H1 (cell line): Measurements from ENCODE around the gene EXD3. TPM values are rescaled to one million over a fixed set of nuclear protein-coding genes. Genes with fewer than 3 reads are reported as not detected.

ENCODE experiments used
- CTCF ChIA-PET: fragments of 300-600 bp; sonication (Branson Sonifier 250); formaldehyde crosslinking; loops from one replicate; lab custom pipeline; 2021; ENCODE audit not compliant: partially characterized antibody; lab: Charles Lee
- POLR2A ChIA-PET: fragments of 300-600 bp; sonication (Branson Sonifier 250); formaldehyde crosslinking; loops from one replicate; lab custom pipeline; 2021; ENCODE audit warnings: inconsistent platforms; ENCODE audit not compliant: partially characterized antibody; lab: Charles Lee
- DNase-seq, 2 experiments: peaks; one replicate each; pipeline versions ENCODE4 v3.0.0 to v3.0.0-alpha.2; 2010 to 2022; ENCODE audit warnings: low spot score in 2 of 2, low read depth in 1 of 2, mixed read lengths in 1 of 2
- FAIRE-seq: peaks from 2 replicates; lab custom pipeline; 2011; peaks lifted over from hg19 to GRCh38; lab: Jason Lieb, UNC
- H2AFZ ChIP-seq: 2 replicates; pipeline ENCODE4 v1.8.1; 2012; ENCODE audit warnings: low read length, inconsistent platforms
- H2AK5ac ChIP-seq: 2 replicates; pipeline ENCODE4 v1.6.1; 2013; ENCODE audit warnings: low read depth, low read length
- H2BK120ac ChIP-seq: replicated peaks from 2 replicates; pipeline ENCODE3; 2013; ENCODE audit warnings: low read depth, low read length, inconsistent platforms
- H2BK12ac ChIP-seq: 2 replicates; pipeline ENCODE4 v1.6.1; 2013; ENCODE audit warnings: low read depth, low read length
- H2BK15ac ChIP-seq: 2 replicates; pipeline ENCODE4 v1.6.1; 2013; ENCODE audit warnings: low read length
- H2BK20ac ChIP-seq: 2 replicates; pipeline ENCODE4 v1.6.1; 2013; ENCODE audit warnings: low read length
- H2BK5ac ChIP-seq: 2 replicates; pipeline ENCODE4 v1.6.1; 2013; ENCODE audit warnings: low read depth, low read length
- H3K14ac ChIP-seq: 2 replicates; pipeline ENCODE4 v1.6.1; 2013; ENCODE audit warnings: inconsistent platforms; ENCODE audit not compliant: insufficient read length
- H3K18ac ChIP-seq: 2 replicates; pipeline ENCODE4 v1.6.1; 2013; ENCODE audit warnings: low read length; ENCODE audit errors: extremely low read depth
- H3K23ac ChIP-seq: 2 replicates; pipeline ENCODE4 v1.6.1; 2013; ENCODE audit warnings: inconsistent platforms; ENCODE audit not compliant: insufficient read length
- H3K23me2 ChIP-seq: 2 replicates; pipeline ENCODE4 v1.6.1; 2013; ENCODE audit warnings: low read depth, low read length
- H3K27ac ChIP-seq: 2 replicates; pipeline ENCODE4 v1.6.1; 2011; ENCODE audit warnings: low read depth, low read length, inconsistent platforms
- H3K27me3 ChIP-seq, 4 experiments: replicated peaks in 1 of 4; 1 replicate in 1 of 4; 2 replicates in 3 of 4; pipeline versions ENCODE4 v1.6.1 to v1.8.1; 2011 to 2013; ENCODE audit warnings: low read length in 3 of 4, mild to moderate bottlenecking in 3 of 4, inconsistent platforms in 2 of 4, mixed read lengths in 2 of 4, moderate library complexity in 1 of 4; ENCODE audit not compliant: control insufficient read depth in 3 of 4, insufficient read depth in 3 of 4; ENCODE audit errors: extremely low read depth in 1 of 4
- H3K36me3 ChIP-seq, 4 experiments: 2 replicates each; pipeline versions ENCODE4 v1.6.1 to v1.8.1; 2011 to 2013; ENCODE audit warnings: mild to moderate bottlenecking in 4 of 4, low read length in 3 of 4, moderate library complexity in 2 of 4, control low read depth in 1 of 4, inconsistent platforms in 1 of 4; ENCODE audit not compliant: insufficient read depth in 4 of 4, control insufficient read depth in 2 of 4
- H3K4ac ChIP-seq: replicated peaks from 2 replicates; pipeline ENCODE3; 2013; ENCODE audit warnings: low read length, low read depth, mixed read lengths, inconsistent platforms; ENCODE audit not compliant: insufficient read length
- H3K4me1 ChIP-seq, 4 experiments: replicated peaks in 1 of 4; 1 replicate in 1 of 4; 2 replicates in 3 of 4; pipeline versions ENCODE4 v1.6.1 to v1.8.1; 2011 to 2013; ENCODE audit warnings: low read length in 3 of 4, inconsistent platforms in 2 of 4, mixed read lengths in 1 of 4; ENCODE audit not compliant: insufficient read depth in 4 of 4, control insufficient read depth in 3 of 4
- H3K4me2 ChIP-seq, 2 experiments: 2 replicates each; pipeline versions ENCODE4 v1.6.1 to v1.8.1; 2011 to 2013; ENCODE audit warnings: low read depth in 2 of 2, low read length in 2 of 2, control low read depth in 1 of 2, inconsistent platforms in 1 of 2, mild to moderate bottlenecking in 1 of 2; ENCODE audit not compliant: insufficient read depth in 1 of 2
- H3K4me3 ChIP-seq, 4 experiments: fragments of 200-600, 300-600 bp in 1 of 4; sonication (generic), shearing (Covaris generic), sonication (Bioruptor Twin) in 1 of 4; 2 replicates each; pipeline versions ENCODE4 v1.5.1 to v1.8.1; 2011 to 2016; ENCODE audit warnings: low read length in 4 of 4, low read depth in 3 of 4, control low read depth in 2 of 4, inconsistent platforms in 2 of 4, mild to moderate bottlenecking in 2 of 4, mixed read lengths in 1 of 4, moderate library complexity in 1 of 4; ENCODE audit not compliant: insufficient read depth in 2 of 4; ENCODE audit errors: extremely low read depth in 1 of 4
- H3K56ac ChIP-seq: replicated peaks from 2 replicates; pipeline ENCODE3; 2013; ENCODE audit warnings: low read depth, mild to moderate bottlenecking, mixed read lengths, low read length, inconsistent platforms; ENCODE audit not compliant: insufficient read length
- H3K79me1 ChIP-seq: 2 replicates; pipeline ENCODE4 v1.6.1; 2013; ENCODE audit warnings: low read depth, low read length, control low read depth
- H3K79me2 ChIP-seq, 2 experiments: 2 replicates each; pipeline versions ENCODE4 v1.6.1 to v1.8.1; 2012 to 2013; ENCODE audit warnings: low read length in 2 of 2, mild to moderate bottlenecking in 2 of 2, inconsistent platforms in 1 of 2; ENCODE audit not compliant: insufficient read depth in 2 of 2, control insufficient read depth in 1 of 2
- H3K9ac ChIP-seq, 4 experiments: replicated peaks in 1 of 4; 1 replicate in 1 of 4; 2 replicates in 3 of 4; pipeline versions ENCODE4 v1.6.1 to v1.8.1; 2011 to 2013; ENCODE audit warnings: low read depth in 3 of 4, low read length in 3 of 4, control low read depth in 2 of 4, mild to moderate bottlenecking in 2 of 4, moderate library complexity in 2 of 4, inconsistent platforms in 1 of 4; ENCODE audit errors: extremely low read depth in 1 of 4
- H3K9me3 ChIP-seq, 2 experiments: 2 replicates each; pipeline versions ENCODE4 v1.6.1 to v1.8.1; 2012 to 2013; ENCODE audit warnings: mild to moderate bottlenecking in 2 of 2, moderate library complexity in 2 of 2, control low read depth in 1 of 2, inconsistent platforms in 1 of 2, low read depth in 1 of 2, low read length in 1 of 2, mixed read lengths in 1 of 2; ENCODE audit not compliant: insufficient read depth in 2 of 2
- H4K20me1 ChIP-seq, 2 experiments: replicated peaks in 1 of 2; 2 replicates each; pipeline versions ENCODE3 to v1.8.1; 2011 to 2013; ENCODE audit warnings: inconsistent platforms in 2 of 2, low read length in 2 of 2, mild to moderate bottlenecking in 1 of 2; ENCODE audit not compliant: insufficient read depth in 2 of 2, control insufficient read depth in 1 of 2
- H4K5ac ChIP-seq: 2 replicates; pipeline ENCODE4 v1.6.1; 2013; ENCODE audit warnings: low read length, low read depth, mixed read lengths, inconsistent platforms; ENCODE audit not compliant: insufficient read length
- H4K8ac ChIP-seq: 2 replicates; pipeline ENCODE4 v1.8.0; 2013; ENCODE audit warnings: mild to moderate bottlenecking, moderate library complexity, low read length, inconsistent platforms; ENCODE audit not compliant: insufficient read depth; ENCODE audit errors: extremely low read depth
- H4K91ac ChIP-seq: replicated peaks from 2 replicates; pipeline ENCODE3; 2013; ENCODE audit warnings: low read length, mixed read lengths, inconsistent platforms; ENCODE audit not compliant: insufficient read length
- BCL11A ChIP-seq, 2 experiments: IDR thresholded peaks; one replicate each; pipeline ENCODE4 v1.6.1; 2011; ENCODE audit warnings: low read depth in 2 of 2, low read length in 2 of 2, mild to moderate bottlenecking in 2 of 2
- CBX5 ChIP-seq: fragments of 300-800, 300-1000 bp; sonication (generic); IDR thresholded peaks from 2 replicates; pipeline ENCODE4 v1.7.1; 2016; ENCODE audit warnings: antibody characterized with exemption, low read length, low read depth
- CEBPB ChIP-seq: IDR thresholded peaks from 2 replicates; pipeline ENCODE4 v1.6.1; 2012; ENCODE audit warnings: low read depth, low read length
- EP300 ChIP-seq, 2 experiments: IDR thresholded peaks; 1 replicate in 1 of 2; 2 replicates in 1 of 2; pipeline ENCODE4 v1.6.1; 2011 to 2012; ENCODE audit warnings: low read depth in 2 of 2, low read length in 2 of 2, mild to moderate bottlenecking in 2 of 2, borderline replicate concordance in 1 of 2, inconsistent platforms in 1 of 2, moderate library complexity in 1 of 2
- HDAC6 ChIP-seq: IDR thresholded peaks from one replicate; pipeline ENCODE4 v1.7.1; 2012; ENCODE audit warnings: low read depth, mild to moderate bottlenecking, inconsistent platforms, low read length, moderate library complexity
- KDM4A ChIP-seq: IDR thresholded peaks from one replicate; pipeline ENCODE4 v1.7.1; 2012; ENCODE audit warnings: low read depth, mild to moderate bottlenecking, moderate library complexity, low read length, inconsistent platforms; ENCODE audit not compliant: severe bottlenecking
- MAFK ChIP-seq: IDR thresholded peaks from 2 replicates; pipeline ENCODE4 v1.6.1; 2012; ENCODE audit warnings: low read depth, mild to moderate bottlenecking, improper control_type of control experiment, low read length
- PHF8 ChIP-seq: fragments of 200-600 bp; sonication (generic); conservative IDR thresholded peaks from 2 replicates; pipeline ENCODE4 v1.7.1; 2012; ENCODE audit warnings: low read depth, mild to moderate bottlenecking, inconsistent platforms, low read length, moderate library complexity
- RFX5 ChIP-seq: IDR thresholded peaks from 2 replicates; pipeline ENCODE4 v1.6.1; 2011; ENCODE audit warnings: low read depth, low read length, improper control_type of control experiment, borderline replicate concordance
- SRF ChIP-seq: IDR thresholded peaks from 2 replicates; pipeline ENCODE4 v1.6.1; 2011; ENCODE audit warnings: mild to moderate bottlenecking, low read depth, low read length, moderate library complexity
- YY1 ChIP-seq: IDR thresholded peaks from 2 replicates; pipeline ENCODE4 v1.6.1; 2011; ENCODE audit warnings: low read depth, mild to moderate bottlenecking, low read length
- WGBS, 2 experiments: shearing (Covaris generic) in 1 of 2; methylation state at CpG; one replicate each; pipeline versions ENCODE4 v1.1.6 to v1.1.7; 2013 to 2015; ENCODE audit warnings: low lambda C conversion rate in 2 of 2, mixed read lengths in 2 of 2, inconsistent platforms in 1 of 2, low coverage in 1 of 2, missing lambda C conversion rate in 1 of 2; ENCODE audit not compliant: insufficient replicate concordance in 2 of 2, insufficient coverage in 1 of 2, insufficient read length in 1 of 2; ENCODE audit errors: extremely low coverage in 1 of 2, missing lambda C conversion rate in 1 of 2; 5-methylcytosine and 5-hydroxymethylcytosine counted together
- polyA plus RNA-seq, 7 experiments: library from polyadenylated mRNA; depleted of rRNA in 3 of 7; stranded (reverse) in 5 of 7; unstranded in 2 of 7; fragments of >200 nt in 5 of 7; fragments of 200-250 nt in 2 of 7; gene quantifications; 1 replicate in 5 of 7; 2 replicates in 1 of 7; 4 replicates in 1 of 7; pipeline versions ENCODE4 v1.2.1 to v1.2.3, GENCODE V29; 2011 to 2013; ENCODE audit warnings: missing spikeins in 2 of 7, mixed read lengths in 2 of 7
- total RNA-seq: library from RNA; stranded (reverse); fragmentation: NEBNext Ultra II Directional; extraction: Animal tissue kit (Norgen Biotek cat#: 25700); gene quantifications from 2 replicates; pipeline ENCODE4 v1.2.1, GENCODE V29; 2021
- TF ChIP-seq, protein P1 (sequence below): IDR thresholded peaks from 2 replicates; pipeline ENCODE4 v1.6.1; 2012; ENCODE audit warnings: inconsistent platforms
- TF ChIP-seq, protein P2 (sequence below): IDR thresholded peaks from 2 replicates; pipeline ENCODE4 v1.6.1; 2011; ENCODE audit warnings: low read length, improper control_type of control experiment

EXD3 gene
- total and polyA plus RNA-seq, 2 of the 8 experiments (the other 6 are each of a cell fraction or from before 2014, with no cell fraction given) = 7.2 to 9.4 TPM

DNA sequence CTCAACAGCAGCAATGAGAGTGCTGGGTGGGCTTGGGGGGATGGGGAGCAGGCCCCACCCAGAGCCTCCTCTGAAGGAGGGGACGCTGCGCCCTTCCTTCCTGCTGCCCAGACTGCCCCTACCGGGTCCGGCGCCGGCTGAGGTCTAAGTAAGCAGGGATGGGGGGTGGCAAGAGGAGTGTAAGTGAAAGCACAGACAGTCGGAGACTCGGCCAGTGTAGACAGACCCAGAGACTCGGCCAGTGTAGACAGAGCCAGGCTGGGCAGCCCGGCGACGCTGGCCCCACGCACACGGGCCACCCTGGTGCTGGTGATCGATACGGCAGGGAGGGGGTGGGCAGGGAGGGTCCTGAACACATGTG lies 25.6 kb upstream of the EXD3 start:
- no peaks in the 10 kb centered on the region for H3K79me1 ChIP-seq
- H3K14ac ChIP-seq = no peak overlapping the region
- H2BK12ac ChIP-seq = no peak overlapping the region
- ChIA-PET POLR2A (no interaction called here), CTCF (interaction anchor here (1.1 kb wide), 1 partner anchor 12 kb away, joined by 3 read pairs; no protein-coding TSS in a partner anchor)
- H2BK20ac ChIP-seq = no peak overlapping the region
- H3K4me2 ChIP-seq = no peak overlapping the region
- H4K20me1 ChIP-seq = peaks cover 0 to 6% of the 10 kb centered on the region in 2 experiments
- H3K9ac ChIP-seq = no peak overlapping the region
- no peak overlapping the region for H4K8ac ChIP-seq
- no peaks in the 10 kb centered on the region for H3K79me2 ChIP-seq
- H3K27ac ChIP-seq = no peak overlapping the region
- H3K18ac ChIP-seq = no peak overlapping the region
- no peak overlapping the region for H2BK120ac ChIP-seq
- DNase-seq (no peak), FAIRE-seq (no peak)
- no peak overlapping the region for H4K91ac ChIP-seq
- H3K23ac ChIP-seq = no peak overlapping the region
- H3K27me3 ChIP-seq = no peaks in the 10 kb centered on the region; a peak in 1 of 7 replicates
- H3K56ac ChIP-seq = no peak overlapping the region
- peaks cover 0 to 9% (median 3%) of the 10 kb centered on the region in 4 experiments; a peak in 3 of 8 replicates for H3K36me3 ChIP-seq
- peaks cover 0 to 6% (median 3%) of the 10 kb centered on the region in 4 experiments; a peak in 5 of 7 replicates for H3K4me1 ChIP-seq
- WGBS, 2 experiments = 95% methylated on average over 11 of the region's 16 CpGs; no CpG with 5 or more reads in 1 of the 2 experiments
- no peak overlapping the region for H3K4me3 ChIP-seq
- H2BK5ac ChIP-seq = no peak overlapping the region
- H4K5ac ChIP-seq = no peak overlapping the region
- H3K4ac ChIP-seq = no peak overlapping the region
- no peak overlapping the region for H2AK5ac ChIP-seq
- no peaks in the 10 kb centered on the region for H3K9me3 ChIP-seq
- peaks cover 2% of the 10 kb centered on the region; the same call in 1 of the 2 replicates for H3K23me2 ChIP-seq
- H2AFZ ChIP-seq = no peak overlapping the region
- H2BK15ac ChIP-seq = no peak overlapping the region
- TF ChIP-seq, protein P1, sequence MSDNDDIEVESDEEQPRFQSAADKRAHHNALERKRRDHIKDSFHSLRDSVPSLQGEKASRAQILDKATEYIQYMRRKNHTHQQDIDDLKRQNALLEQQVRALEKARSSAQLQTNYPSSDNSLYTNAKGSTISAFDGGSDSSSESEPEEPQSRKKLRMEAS = no peak
- TF ChIP-seq YY1 (no peak), EP300 (IDR thresholded peaks at IDR 0.05; ENCODE audit: borderline replicate concordance in 1 of 2, low read depth in 2 of 2, low read length in 2 of 2) (no peak), KDM4A (no peak), PHF8 (no peak), MAFK (no peak), CEBPB (no peak), HDAC6 (no peak), BCL11A (IDR thresholded peaks at IDR 0.05; ENCODE audit: low read depth in 2 of 2, low read length in 2 of 2) (no peak), CBX5 (no peak), RFX5 (no peak), SRF (no peak)
- TF ChIP-seq, protein P2, sequence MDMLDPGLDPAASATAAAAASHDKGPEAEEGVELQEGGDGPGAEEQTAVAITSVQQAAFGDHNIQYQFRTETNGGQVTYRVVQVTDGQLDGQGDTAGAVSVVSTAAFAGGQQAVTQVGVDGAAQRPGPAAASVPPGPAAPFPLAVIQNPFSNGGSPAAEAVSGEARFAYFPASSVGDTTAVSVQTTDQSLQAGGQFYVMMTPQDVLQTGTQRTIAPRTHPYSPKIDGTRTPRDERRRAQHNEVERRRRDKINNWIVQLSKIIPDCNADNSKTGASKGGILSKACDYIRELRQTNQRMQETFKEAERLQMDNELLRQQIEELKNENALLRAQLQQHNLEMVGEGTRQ = no peak
